GM12878 (cell line): ENCODE results near the gene GPR141. TPM values are rescaled to one million over a fixed set of nuclear protein-coding genes. Genes with fewer than 3 reads are reported as not detected.

Experiments
- ATAC-seq: fragments of 200-7000 bp; cut with Tn5 transposase; 3 replicates; pipeline ENCODE4 v1.9.1; 2020; ENCODE audit warnings: mild to moderate bottlenecking, moderate library complexity
- BruUV-seq: library from RNA; stranded (reverse); fragments of 400-500 nt; replicated peaks from 2 replicates; lab custom pipeline; 2021; lab: Mats Ljungman, UMichigan
- CTCF ChIA-PET: fragments of 300-600 bp; sonication (Branson Sonifier 250); formaldehyde crosslinking; extraction: SDS; loops from one replicate; lab custom pipeline; 2021; ENCODE audit warnings: inconsistent platforms; lab: Yijun Ruan, JAX
- POLR2A ChIA-PET: fragments of 350-600 bp; formaldehyde crosslinking; extraction: SDS; loops from one replicate; lab custom pipeline; 2021; ENCODE audit warnings: inconsistent platforms; lab: Charles Lee
- RAD21 ChIA-PET: fragments of 300-600 bp; sonication (Branson Sonifier 250); formaldehyde crosslinking; loops from one replicate; lab custom pipeline; 2023; ENCODE audit warnings: antibody characterized with exemption; ENCODE audit not compliant: unreplicated experiment; lab: Charles Lee
- SMC1A ChIA-PET: fragments of 300-600 bp; sonication (Branson Sonifier 250); formaldehyde crosslinking; loops from one replicate; lab custom pipeline; 2023; ENCODE audit not compliant: unreplicated experiment, uncharacterized antibody; lab: Charles Lee
- DNase-seq: peaks from one replicate; pipeline ENCODE4 v3.0.0-alpha.2; 2011; ENCODE audit warnings: low read depth, low spot score
- FAIRE-seq: peaks from 3 replicates; lab custom pipeline; 2011; peaks lifted over from hg19 to GRCh38; lab: Jason Lieb, UNC
- H2AFZ ChIP-seq: 2 replicates; pipeline ENCODE4 v1.6.0; 2011; ENCODE audit warnings: low read depth, low read length, control low read depth; ENCODE audit not compliant: control insufficient read depth
- H3K27ac ChIP-seq: 2 replicates; pipeline ENCODE4 v1.5.1; 2011; ENCODE audit warnings: control low read depth; ENCODE audit not compliant: control insufficient read depth, insufficient read depth
- H3K27me3 ChIP-seq, 2 experiments: replicated peaks in 1 of 2; 2 replicates each; pipeline versions ENCODE4 v1.6.0 to v1.6.1; 2011; ENCODE audit warnings: low read length in 1 of 2; ENCODE audit not compliant: control insufficient read depth in 2 of 2, insufficient read depth in 2 of 2
- H3K36me3 ChIP-seq, 2 experiments: 2 replicates each; pipeline ENCODE4 v1.5.1; 2011; ENCODE audit warnings: low read length in 1 of 2; ENCODE audit not compliant: control insufficient read depth in 2 of 2, insufficient read depth in 2 of 2
- H3K4me1 ChIP-seq: 2 replicates; pipeline ENCODE4 v1.6.1; 2011; ENCODE audit warnings: mild to moderate bottlenecking, low read length, moderate library complexity, mixed read lengths; ENCODE audit not compliant: control insufficient read depth, insufficient read depth
- H3K4me2 ChIP-seq: 2 replicates; pipeline ENCODE4 v1.6.0; 2011; ENCODE audit warnings: control low read depth; ENCODE audit not compliant: control insufficient read depth, insufficient read depth
- H3K4me3 ChIP-seq: fragments of 200-600 bp; sonication (generic); 2 replicates; pipeline ENCODE4 v1.5.1; 2016
- H3K79me2 ChIP-seq: 2 replicates; pipeline ENCODE4 v1.6.0; 2011; ENCODE audit warnings: low read length; ENCODE audit not compliant: control insufficient read depth, insufficient read depth
- H3K9ac ChIP-seq: 2 replicates; pipeline ENCODE4 v1.8.0; 2011; ENCODE audit warnings: low read length, control low read depth, mixed read lengths; ENCODE audit not compliant: control insufficient read depth, insufficient read depth
- H3K9me3 ChIP-seq: replicated peaks from 3 replicates; pipeline ENCODE4 v1.5.1; 2011; ENCODE audit warnings: mild to moderate bottlenecking, low read length; ENCODE audit not compliant: control insufficient read depth, insufficient read depth
- H4K20me1 ChIP-seq: 2 replicates; pipeline ENCODE4 v1.6.0; 2011; ENCODE audit not compliant: control insufficient read depth, insufficient read depth
- FOS ChIP-seq: IDR thresholded peaks from 3 replicates; pipeline ENCODE4 v1.6.1; 2011; ENCODE audit warnings: borderline replicate concordance; ENCODE audit not compliant: insufficient read length; ENCODE audit errors: extremely low read depth
- IRF5 ChIP-seq: fragments of 450-650 bp; IDR thresholded peaks from 2 replicates; pipeline ENCODE4 v1.6.1; 2017; ENCODE audit warnings: borderline replicate concordance
- MYC ChIP-seq: IDR thresholded peaks from 2 replicates; pipeline ENCODE4 v1.6.1; 2011; ENCODE audit warnings: mild to moderate bottlenecking, low read length, moderate library complexity, inconsistent platforms; ENCODE audit not compliant: insufficient read depth, insufficient replicate concordance, insufficient read length, severe bottlenecking
- PML ChIP-seq: IDR thresholded peaks from 2 replicates; pipeline ENCODE4 v1.6.1; 2012; ENCODE audit warnings: low read length, inconsistent platforms
- PRDM15 ChIP-seq: fragments of 450-650 bp; formaldehyde crosslinking; IDR thresholded peaks from 2 replicates; pipeline ENCODE4 v1.4.0; 2020; ENCODE audit warnings: mild to moderate bottlenecking, moderate library complexity
- RAD51 ChIP-seq: fragments of 450-650 bp; IDR thresholded peaks from 2 replicates; pipeline ENCODE4 v1.6.1; 2016; ENCODE audit warnings: moderate library complexity, mild to moderate bottlenecking, inconsistent platforms
- SPI1 ChIP-seq: IDR thresholded peaks from 2 replicates; pipeline ENCODE4 v1.6.1; 2011; ENCODE audit warnings: low read depth, mild to moderate bottlenecking, low read length, moderate library complexity, borderline replicate concordance; ENCODE audit not compliant: insufficient read depth
- SUPT20H ChIP-seq: IDR thresholded peaks from 2 replicates; pipeline ENCODE4 v1.6.1; 2011; ENCODE audit warnings: low read depth, mild to moderate bottlenecking, low read length, moderate library complexity, borderline replicate concordance; ENCODE audit not compliant: control insufficient read depth
- TCF7 ChIP-seq: IDR thresholded peaks from 2 replicates; pipeline ENCODE4 v1.6.1; 2014; ENCODE audit warnings: antibody characterized with exemption, borderline replicate concordance
- WGBS: methylation state at CpG from one replicate; pipeline ENCODE4 v1.1.6; 2016; ENCODE audit warnings: low lambda C conversion rate; ENCODE audit not compliant: insufficient replicate concordance, insufficient coverage; ENCODE audit errors: missing lambda C conversion rate; 5-methylcytosine and 5-hydroxymethylcytosine counted together
- in situ Hi-C: fragments of 300-500 bp; cut with MboI; formaldehyde crosslinking; loops from 9 replicates; pipeline ENCODE4 v1.14.3; 2018; ENCODE audit warnings: mixed read lengths
- intact Hi-C: fragments of 100-400 bp; cut with micrococcal nuclease; formaldehyde crosslinking; loops from one replicate; pipeline ENCODE4 v1.14.2; 2022; ENCODE audit not compliant: unreplicated experiment
- polyA plus RNA-seq, 11 experiments: library from polyadenylated mRNA; depleted of rRNA in 4 of 11; unstranded in 6 of 11; stranded (reverse) in 5 of 11; fragments of >200 nt; fragmentation: Nextera tagmentation in 4 of 11; fragmentation: Illumina TruSeq in 1 of 11; extraction: Ambion mirVana in 4 of 11; extraction: Trizol in 1 of 11; gene quantifications; 1 replicate in 1 of 11; 2 replicates in 10 of 11; pipeline versions ENCODE4 v1.2.1 to v1.2.3, GENCODE V29; 2011 to 2016; ENCODE audit warnings: inconsistent platforms in 2 of 11, missing spikeins in 2 of 11, low read depth in 1 of 11
- total RNA-seq, 4 experiments: library from RNA; depleted of rRNA in 3 of 4; stranded (reverse); fragments of >200 nt in 3 of 4; fragmentation: Illumina TruSeq in 1 of 4; extraction: Trizol in 1 of 4; gene quantifications; 2 replicates each; pipeline versions ENCODE4 v1.2.1 to v1.2.3, GENCODE V29; 2013 to 2021

GPR141 gene
- total and polyA plus RNA-seq, 10 of the 15 experiments (the other 5 are each of a cell fraction or from before 2014, with no cell fraction given) = 0.56 to 3.9 (median 1.2) TPM

DNA sequence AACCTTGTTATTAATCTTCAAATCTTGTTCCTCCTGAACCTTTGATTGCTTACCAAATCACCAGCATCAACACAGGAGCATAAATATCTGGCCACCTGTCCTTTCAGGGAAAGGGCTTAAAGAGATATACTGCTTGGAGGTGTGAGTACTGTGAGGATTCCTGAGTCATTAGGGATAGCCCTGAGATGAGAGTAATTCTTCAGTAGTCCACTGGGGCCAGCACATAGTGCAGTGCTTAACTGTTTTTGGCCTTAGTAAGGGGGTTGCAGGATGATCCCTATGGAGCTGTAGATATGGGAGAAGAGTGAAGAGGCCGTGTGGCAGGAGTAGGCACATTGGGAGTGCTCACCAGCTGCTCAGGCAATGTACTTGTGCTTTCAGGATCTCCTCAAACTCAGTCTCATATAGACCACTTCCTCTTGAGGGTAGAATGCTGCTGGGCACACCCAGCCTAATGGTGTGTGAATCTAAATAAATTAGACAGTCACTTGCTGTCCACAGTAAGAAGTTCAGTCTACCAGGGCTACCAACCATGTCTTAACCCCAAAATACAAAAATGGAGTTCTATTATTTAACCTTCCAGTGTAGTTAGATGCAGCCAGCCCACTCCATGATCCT is 26.5 kb upstream of the GPR141 start:
- DNase-seq (peak; percentile 37), ATAC-seq (peak; percentile 95), FAIRE-seq (peak; percentile 61)
- ChIA-PET POLR2A (interaction anchor here (0.5 kb wide), 1 partner anchor 281 kb away, joined by 7 read pairs; no protein-coding TSS in a partner anchor), RAD21 (no interaction called here), CTCF (interaction anchor here (1.1 kb wide), 1 partner anchor 177 kb away, joined by 3 read pairs; no protein-coding TSS in a partner anchor), SMC1A (interaction anchor here (1.3 kb wide), 1 partner anchor 68 kb away, joined by 3 read pairs; no protein-coding TSS in a partner anchor)
- no peak overlapping the region for H3K27ac ChIP-seq
- peak overlapping the region; percentile 0; the same call in 1 of the 2 replicates for H2AFZ ChIP-seq
- WGBS = 6% methylated on average over 1 of the region's 1 CpG
- H3K9ac ChIP-seq = no peak overlapping the region
- H3K9me3 ChIP-seq = peaks cover 2% of the 10 kb centered on the region
- H3K4me3 ChIP-seq = no peak overlapping the region
- H4K20me1 ChIP-seq = no peaks in the 10 kb centered on the region
- peaks cover 12% of the 10 kb centered on the region for H3K4me1 ChIP-seq
- H3K4me2 ChIP-seq = 0 out of 2 replicates have a peak overlapping the region, but pooled peaks have one; percentile 21
- in situ Hi-C loops = no loop called here
- H3K79me2 ChIP-seq = no peaks in the 10 kb centered on the region
- H3K36me3 ChIP-seq = no peaks in the 10 kb centered on the region
- TF ChIP-seq IRF5 = no peak
- TF ChIP-seq SPI1 = peak; percentile 74; the same call in 1 of the 2 replicates
- no peak for TF ChIP-seq MYC
- no peak for TF ChIP-seq PRDM15 (CRISPR knock-in tag)
- no peak for TF ChIP-seq PML
- TF ChIP-seq RAD51 = no peak
- no peak for TF ChIP-seq SUPT20H
- TF ChIP-seq FOS = no peak
- TF ChIP-seq TCF7 = no peak
- intact Hi-C loops = no loop called here
- H3K27me3 ChIP-seq = no peaks in the 10 kb centered on the region
- no TSS peak for BruUV-seq
